ENCODE data around the gene DLX2. TPM values are rescaled to one million over a fixed set of nuclear protein-coding genes. Genes with fewer than 3 reads are reported as not detected.

DLX2 gene
- polyA plus RNA-seq, 1 donor from 2014 or later, result 7.7 TPM

DNA sequence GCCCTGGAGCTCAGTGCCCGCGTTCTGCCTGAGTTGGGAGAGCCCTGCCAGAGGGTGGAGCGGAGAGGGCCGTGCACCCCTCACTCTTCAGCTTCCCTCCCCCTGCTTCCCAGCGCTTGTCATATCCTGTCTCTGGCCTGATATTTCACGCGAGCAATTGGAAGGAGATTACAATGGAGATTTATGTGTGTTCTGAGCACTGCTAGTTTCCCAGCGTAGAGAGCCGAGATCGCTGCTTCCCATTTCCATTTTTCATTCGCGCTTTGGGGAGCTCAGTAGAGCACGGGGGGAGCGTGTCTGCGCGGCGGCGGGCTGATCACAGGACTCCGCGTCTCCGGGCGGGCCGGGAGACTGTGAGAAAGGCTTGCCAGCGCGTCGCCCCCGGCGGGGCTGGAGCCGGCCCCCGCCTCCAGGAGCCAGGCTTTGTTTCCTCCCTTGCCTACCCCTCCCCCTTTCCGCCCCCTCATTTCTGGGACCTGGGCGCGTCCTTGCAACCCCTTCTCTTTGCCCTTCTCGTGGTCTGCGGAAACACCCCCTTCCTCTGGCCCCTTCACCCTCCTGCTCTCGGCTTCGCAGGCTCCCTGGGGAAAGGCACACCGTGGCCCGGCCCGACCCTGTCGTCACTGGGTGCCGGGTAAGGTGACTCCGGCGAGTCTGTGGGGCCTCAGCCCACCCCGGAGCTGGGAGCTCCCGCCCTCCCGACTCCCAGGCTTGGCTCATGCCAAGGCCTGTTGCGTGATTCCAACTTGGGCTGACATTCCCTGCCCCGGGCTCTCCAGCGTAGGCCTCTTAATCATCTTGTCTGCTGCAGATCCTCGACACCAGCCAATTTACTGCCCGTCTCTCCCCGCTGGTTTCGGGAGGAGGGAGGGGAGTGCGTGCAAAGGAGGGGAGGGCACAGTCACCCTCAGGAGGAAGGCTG is 5.8 kb downstream of the DLX2 start:
- H3K79me2 ChIP-seq (replicated peaks; ENCODE audit: insufficient read depth, low read length), result peaks cover 77% of the 10 kb centered on the region
- no peak for TF ChIP-seq EZH2 (IDR thresholded peaks at IDR 0.05; ENCODE audit: borderline replicate concordance, insufficient read depth, low read length, poor library complexity, severe bottlenecking)
- peak; percentile 70 for TF ChIP-seq POLR2AphosphoS5 (IDR thresholded peaks at IDR 0.05)
- TF ChIP-seq MXI1 (conservative IDR thresholded peaks at IDR 0.05; ENCODE audit: poor library complexity, severe bottlenecking), result peak; percentile 19
- peak; percentile 16 for TF ChIP-seq SMC3 (conservative IDR thresholded peaks at IDR 0.05; ENCODE audit: poor library complexity)
- TF ChIP-seq RAD21 (conservative IDR thresholded peaks at IDR 0.05), result no peak
- no peak for TF ChIP-seq EP300 (conservative IDR thresholded peaks at IDR 0.05; ENCODE audit: poor library complexity, severe bottlenecking)
- TF ChIP-seq TAF1 (IDR thresholded peaks at IDR 0.05; ENCODE audit: low read depth), result peak; percentile 53
- TF ChIP-seq, protein P1, sequence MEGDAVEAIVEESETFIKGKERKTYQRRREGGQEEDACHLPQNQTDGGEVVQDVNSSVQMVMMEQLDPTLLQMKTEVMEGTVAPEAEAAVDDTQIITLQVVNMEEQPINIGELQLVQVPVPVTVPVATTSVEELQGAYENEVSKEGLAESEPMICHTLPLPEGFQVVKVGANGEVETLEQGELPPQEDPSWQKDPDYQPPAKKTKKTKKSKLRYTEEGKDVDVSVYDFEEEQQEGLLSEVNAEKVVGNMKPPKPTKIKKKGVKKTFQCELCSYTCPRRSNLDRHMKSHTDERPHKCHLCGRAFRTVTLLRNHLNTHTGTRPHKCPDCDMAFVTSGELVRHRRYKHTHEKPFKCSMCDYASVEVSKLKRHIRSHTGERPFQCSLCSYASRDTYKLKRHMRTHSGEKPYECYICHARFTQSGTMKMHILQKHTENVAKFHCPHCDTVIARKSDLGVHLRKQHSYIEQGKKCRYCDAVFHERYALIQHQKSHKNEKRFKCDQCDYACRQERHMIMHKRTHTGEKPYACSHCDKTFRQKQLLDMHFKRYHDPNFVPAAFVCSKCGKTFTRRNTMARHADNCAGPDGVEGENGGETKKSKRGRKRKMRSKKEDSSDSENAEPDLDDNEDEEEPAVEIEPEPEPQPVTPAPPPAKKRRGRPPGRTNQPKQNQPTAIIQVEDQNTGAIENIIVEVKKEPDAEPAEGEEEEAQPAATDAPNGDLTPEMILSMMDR (IDR thresholded peaks at IDR 0.05; ENCODE audit: poor library complexity, severe bottlenecking), result no peak
- TF ChIP-seq, protein P2, sequence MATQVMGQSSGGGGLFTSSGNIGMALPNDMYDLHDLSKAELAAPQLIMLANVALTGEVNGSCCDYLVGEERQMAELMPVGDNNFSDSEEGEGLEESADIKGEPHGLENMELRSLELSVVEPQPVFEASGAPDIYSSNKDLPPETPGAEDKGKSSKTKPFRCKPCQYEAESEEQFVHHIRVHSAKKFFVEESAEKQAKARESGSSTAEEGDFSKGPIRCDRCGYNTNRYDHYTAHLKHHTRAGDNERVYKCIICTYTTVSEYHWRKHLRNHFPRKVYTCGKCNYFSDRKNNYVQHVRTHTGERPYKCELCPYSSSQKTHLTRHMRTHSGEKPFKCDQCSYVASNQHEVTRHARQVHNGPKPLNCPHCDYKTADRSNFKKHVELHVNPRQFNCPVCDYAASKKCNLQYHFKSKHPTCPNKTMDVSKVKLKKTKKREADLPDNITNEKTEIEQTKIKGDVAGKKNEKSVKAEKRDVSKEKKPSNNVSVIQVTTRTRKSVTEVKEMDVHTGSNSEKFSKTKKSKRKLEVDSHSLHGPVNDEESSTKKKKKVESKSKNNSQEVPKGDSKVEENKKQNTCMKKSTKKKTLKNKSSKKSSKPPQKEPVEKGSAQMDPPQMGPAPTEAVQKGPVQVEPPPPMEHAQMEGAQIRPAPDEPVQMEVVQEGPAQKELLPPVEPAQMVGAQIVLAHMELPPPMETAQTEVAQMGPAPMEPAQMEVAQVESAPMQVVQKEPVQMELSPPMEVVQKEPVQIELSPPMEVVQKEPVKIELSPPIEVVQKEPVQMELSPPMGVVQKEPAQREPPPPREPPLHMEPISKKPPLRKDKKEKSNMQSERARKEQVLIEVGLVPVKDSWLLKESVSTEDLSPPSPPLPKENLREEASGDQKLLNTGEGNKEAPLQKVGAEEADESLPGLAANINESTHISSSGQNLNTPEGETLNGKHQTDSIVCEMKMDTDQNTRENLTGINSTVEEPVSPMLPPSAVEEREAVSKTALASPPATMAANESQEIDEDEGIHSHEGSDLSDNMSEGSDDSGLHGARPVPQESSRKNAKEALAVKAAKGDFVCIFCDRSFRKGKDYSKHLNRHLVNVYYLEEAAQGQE (IDR thresholded peaks at IDR 0.05; ENCODE audit: borderline replicate concordance), result peak; percentile 79
- no peak overlapping the region for H2AFZ ChIP-seq (ENCODE audit: low read depth, low read length)
- H3K4me2 ChIP-seq (ENCODE audit: low read length), result peak overlapping the region; percentile 92
- no peaks in the 10 kb centered on the region for H3K9me2 ChIP-seq (ENCODE audit: insufficient read depth, low read length)
- H3K27ac ChIP-seq (ENCODE audit: low read length), result peak overlapping the region; percentile 93
- H3F3A ChIP-seq (ENCODE audit: insufficient read depth, low read length, poor library complexity, severe bottlenecking), result peaks cover 5% of the 10 kb centered on the region
- H3K9ac ChIP-seq (ENCODE audit: low read length), result peak overlapping the region; percentile 92
- peaks cover 18% of the 10 kb centered on the region for H4K20me1 ChIP-seq (ENCODE audit: insufficient read depth)
- H3K27me3 ChIP-seq (ENCODE audit: insufficient read depth, low read depth, low read length), result peaks cover 11% of the 10 kb centered on the region
- H3K9me3 ChIP-seq (ENCODE audit: low read length), result no peaks in the 10 kb centered on the region
- no peaks in the 10 kb centered on the region for H3K36me3 ChIP-seq (ENCODE audit: insufficient read depth, low read length)
- H3K4me3 ChIP-seq (ENCODE audit: low read length), result peak overlapping the region; percentile 85

DNA sequence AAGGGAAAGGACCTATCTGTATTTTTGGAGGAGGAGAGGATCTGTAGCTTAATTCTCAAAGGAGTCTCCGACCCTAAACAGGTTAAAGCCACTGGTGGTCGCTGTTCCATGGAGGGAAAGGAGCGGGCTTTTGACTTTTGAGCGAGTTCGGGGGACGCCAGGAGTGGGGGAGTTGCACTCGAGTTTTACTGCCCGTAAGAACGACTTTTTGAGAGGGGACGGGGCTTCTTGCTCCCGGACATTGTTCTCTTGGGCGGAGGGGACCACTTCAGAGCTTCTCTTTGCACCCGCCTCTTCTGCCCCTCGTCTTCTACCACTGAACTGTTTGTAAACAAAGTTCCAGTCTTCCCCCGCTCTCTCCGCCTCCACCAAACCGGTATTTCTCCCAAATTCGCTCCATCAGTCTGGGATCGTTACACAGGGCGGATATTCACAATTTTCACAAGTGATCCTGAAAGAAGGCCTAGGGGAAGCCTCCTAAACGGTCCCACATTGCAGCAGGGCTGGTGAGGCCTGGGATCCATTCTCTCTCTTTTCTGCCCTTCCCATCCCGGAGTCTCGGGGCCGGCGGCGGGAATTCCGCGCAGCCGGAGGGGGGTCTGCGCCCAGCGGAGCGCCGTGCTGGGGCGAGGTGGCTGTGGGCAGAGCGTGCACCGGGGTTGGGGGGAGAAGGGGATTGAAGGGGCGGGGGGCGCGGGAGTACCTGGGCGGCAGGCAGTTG is 6.6 kb downstream of the DLX2 start:
- peaks cover 77% of the 10 kb centered on the region for H3K79me2 ChIP-seq (replicated peaks; ENCODE audit: insufficient read depth, low read length)
- peaks cover 10% of the 10 kb centered on the region for H4K20me1 ChIP-seq (ENCODE audit: insufficient read depth)
- peaks cover 5% of the 10 kb centered on the region for H3F3A ChIP-seq (ENCODE audit: insufficient read depth, low read length, poor library complexity, severe bottlenecking)
- H2AFZ ChIP-seq (ENCODE audit: low read depth, low read length), result no peak overlapping the region
- peak overlapping the region; percentile 93 for H3K27ac ChIP-seq (ENCODE audit: low read length)
- H3K36me3 ChIP-seq (ENCODE audit: insufficient read depth, low read length), result no peaks in the 10 kb centered on the region
- H3K27me3 ChIP-seq (ENCODE audit: insufficient read depth, low read depth, low read length), result peaks cover 11% of the 10 kb centered on the region
- H3K4me3 ChIP-seq (ENCODE audit: low read length), result peak overlapping the region; percentile 85
- H3K9me3 ChIP-seq (ENCODE audit: low read length), result no peaks in the 10 kb centered on the region
- H3K4me2 ChIP-seq (ENCODE audit: low read length), result peak overlapping the region; percentile 92
- no peak for TF ChIP-seq SMC3 (conservative IDR thresholded peaks at IDR 0.05; ENCODE audit: poor library complexity)
- TF ChIP-seq, protein P1 (IDR thresholded peaks at IDR 0.05; ENCODE audit: poor library complexity, severe bottlenecking), result peak; percentile 58
- no peak for TF ChIP-seq POLR2AphosphoS5 (IDR thresholded peaks at IDR 0.05)
- TF ChIP-seq TAF1 (IDR thresholded peaks at IDR 0.05; ENCODE audit: low read depth), result no peak
- TF ChIP-seq MXI1 (conservative IDR thresholded peaks at IDR 0.05; ENCODE audit: poor library complexity, severe bottlenecking), result no peak
- TF ChIP-seq EZH2 (IDR thresholded peaks at IDR 0.05; ENCODE audit: borderline replicate concordance, insufficient read depth, low read length, poor library complexity, severe bottlenecking), result no peak
- H3K9me2 ChIP-seq (ENCODE audit: insufficient read depth, low read length), result no peaks in the 10 kb centered on the region
- H3K9ac ChIP-seq (ENCODE audit: low read length), result peak overlapping the region; percentile 92

Data from neural cell (in vitro differentiated cells).